ENCODE results near the gene CENPP.

The CENPP gene

GRCh38 chr9:92325269-92325990 is at the start of gene CENPP, which contains the start of gene NOL8:
CENPP (plus strand) TSS chr9:92325953.
NOL8 (minus strand) TSS chr9:92325350; CDS start chr9:92324161, 1,189 bp downstream.
- in situ Hi-C loops (cut with HindIII; ENCODE audit: low sequenced_read_pairs): no loop called here

GRCh38 chr9:92276331-92277032 is 49.3 kb upstream of the CENPP start:
- in situ Hi-C loops (cut with HindIII; ENCODE audit: low sequenced_read_pairs): no loop called here

- in situ Hi-C loops (cut with HindIII; ENCODE audit: low sequenced_read_pairs): no loop called here
Measured at GRCh38 chr9:92278110-92278509, 47.6 kb upstream of the CENPP start.

GRCh38 chr9:92279302-92279701 is 46.5 kb upstream of the CENPP start:
- in situ Hi-C loops (cut with HindIII; ENCODE audit: low sequenced_read_pairs): no loop called here

GRCh38 chr9:92289708-92290390 is 35.9 kb upstream of the CENPP start:
- in situ Hi-C loops (cut with HindIII; ENCODE audit: low sequenced_read_pairs): no loop called here

- in situ Hi-C loops (cut with HindIII; ENCODE audit: low sequenced_read_pairs): no loop called here
Measured at GRCh38 chr9:92290785-92291429, 34.8 kb upstream of the CENPP start.

GRCh38 chr9:92291577-92291976 is 34.2 kb upstream of the CENPP start:
- in situ Hi-C loops (cut with HindIII; ENCODE audit: low sequenced_read_pairs): no loop called here

GRCh38 chr9:92292338-92293074 is 33.2 kb upstream of the CENPP start:
- in situ Hi-C loops (cut with HindIII; ENCODE audit: low sequenced_read_pairs): no loop called here

GRCh38 chr9:92293075-92293354 is 32.7 kb upstream of the CENPP start:
- in situ Hi-C loops (cut with HindIII; ENCODE audit: low sequenced_read_pairs): no loop called here

- in situ Hi-C loops (cut with HindIII; ENCODE audit: low sequenced_read_pairs): no loop called here
Measured at GRCh38 chr9:92293452-92294296, 32.1 kb upstream of the CENPP start, which contains the start of gene IARS1. IARS1 (minus strand) TSS chr9:92293697; CDS start chr9:92289419, 4,278 bp downstream.

GRCh38 chr9:92294297-92294676 is 31.5 kb upstream of the CENPP start:
- in situ Hi-C loops (cut with HindIII; ENCODE audit: low sequenced_read_pairs): no loop called here

- in situ Hi-C loops (cut with HindIII; ENCODE audit: low sequenced_read_pairs): no loop called here
Measured at GRCh38 chr9:92295240-92295790, 30.4 kb upstream of the CENPP start.

GRCh38 chr9:92295827-92296258 is 29.9 kb upstream of the CENPP start:
- in situ Hi-C loops (cut with HindIII; ENCODE audit: low sequenced_read_pairs): no loop called here

GRCh38 chr9:92297611-92298010 is 28.1 kb upstream of the CENPP start:
- in situ Hi-C loops (cut with HindIII; ENCODE audit: low sequenced_read_pairs): no loop called here

- in situ Hi-C loops (cut with HindIII; ENCODE audit: low sequenced_read_pairs): no loop called here
Measured at GRCh38 chr9:92298036-92298435, 27.7 kb upstream of the CENPP start.

- in situ Hi-C loops (cut with HindIII; ENCODE audit: low sequenced_read_pairs): no loop called here
Measured at GRCh38 chr9:92299116-92299515, 26.6 kb upstream of the CENPP start.

GRCh38 chr9:92300936-92301335 is 24.8 kb upstream of the CENPP start:
- in situ Hi-C loops (cut with HindIII; ENCODE audit: low sequenced_read_pairs): no loop called here

- in situ Hi-C loops (cut with HindIII; ENCODE audit: low sequenced_read_pairs): no loop called here
Measured at GRCh38 chr9:92308893-92309292, 16.9 kb upstream of the CENPP start.

GRCh38 chr9:92310562-92310961 is 15.2 kb upstream of the CENPP start:
- in situ Hi-C loops (cut with HindIII; ENCODE audit: low sequenced_read_pairs): no loop called here

Measured in endothelial cell of hepatic sinusoid (primary cell).